Right kidney (tissue), 9 donors: ENCODE data around the gene ZNF274.
A peak's percentile ranks its signal among the peaks of the same experiment; 100 is the strongest.
"Not testable (repeated sequence)": the region's sequence is repeated elsewhere in the genome, so short reads cannot be mapped to it uniquely, and the experiment has no call there.

Source experiments
- DNase-seq: peaks from one replicate; pipeline ENCODE4 v3.0.0-alpha.2; 2016
- long read RNA-seq, 8 donors: transcript quantifications; one replicate each; lab custom pipeline, GENCODE V29; 2026

ZNF274 gene
- long read RNA-seq, donor 1, full-length matches to known transcripts = 6 of 6 reads
- long read RNA-seq, donor 1, partial matches to known transcripts = 0 of 6 reads
- long read RNA-seq, donor 1, other reads (novel, unspliced or antisense) = 0 of 6 reads
- long read RNA-seq, donor 2, partial matches to known transcripts = 0 of 6 reads
- long read RNA-seq, donor 2, other reads (novel, unspliced or antisense) = 6 of 6 reads
- long read RNA-seq, donor 3, full-length matches to known transcripts = 3 of 3 reads
- long read RNA-seq, donor 3, partial matches to known transcripts = 0 of 3 reads
- long read RNA-seq, donor 3, other reads (novel, unspliced or antisense) = 0 of 3 reads
- long read RNA-seq, donor 4, full-length matches to known transcripts = 5 of 5 reads
- long read RNA-seq, donor 4, partial matches to known transcripts = 0 of 5 reads
- long read RNA-seq, donor 4, other reads (novel, unspliced or antisense) = 0 of 5 reads
- long read RNA-seq, donor 5, full-length matches to known transcripts = 3 of 8 reads
- long read RNA-seq, donor 5, partial matches to known transcripts = 5 of 8 reads
- long read RNA-seq, donor 5, other reads (novel, unspliced or antisense) = 0 of 8 reads
- long read RNA-seq, donor 6, partial matches to known transcripts = 5 of 5 reads
- long read RNA-seq, donor 6, other reads (novel, unspliced or antisense) = 0 of 5 reads
- long read RNA-seq, donor 7, full-length matches to known transcripts = 6 of 15 reads
- long read RNA-seq, donor 7, partial matches to known transcripts = 9 of 15 reads
- long read RNA-seq, donor 7, other reads (novel, unspliced or antisense) = 0 of 15 reads
- long read RNA-seq, donor 8, partial matches to known transcripts = 0 of 5 reads
- long read RNA-seq, donor 8, other reads (novel, unspliced or antisense) = 0 of 5 reads

- DNase-seq = peak; percentile 94
Measured at GRCh38 chr19:58182989-58183816, at the start of gene ZNF274. Gene ZNF274, plus strand, starts transcription at chr19:58183061. Its CDS starts 905 bp downstream, at chr19:58183966.

GRCh38 chr19:58134244-58134643 is 48.6 kb upstream of the ZNF274 start:
- no peak for DNase-seq

GRCh38 chr19:58145849-58146248 is 37.0 kb upstream of the ZNF274 start:
- DNase-seq = no peak

- not testable (repeated sequence) for DNase-seq
Measured at GRCh38 chr19:58147475-58147874, 35.4 kb upstream of the ZNF274 start.

DNA sequence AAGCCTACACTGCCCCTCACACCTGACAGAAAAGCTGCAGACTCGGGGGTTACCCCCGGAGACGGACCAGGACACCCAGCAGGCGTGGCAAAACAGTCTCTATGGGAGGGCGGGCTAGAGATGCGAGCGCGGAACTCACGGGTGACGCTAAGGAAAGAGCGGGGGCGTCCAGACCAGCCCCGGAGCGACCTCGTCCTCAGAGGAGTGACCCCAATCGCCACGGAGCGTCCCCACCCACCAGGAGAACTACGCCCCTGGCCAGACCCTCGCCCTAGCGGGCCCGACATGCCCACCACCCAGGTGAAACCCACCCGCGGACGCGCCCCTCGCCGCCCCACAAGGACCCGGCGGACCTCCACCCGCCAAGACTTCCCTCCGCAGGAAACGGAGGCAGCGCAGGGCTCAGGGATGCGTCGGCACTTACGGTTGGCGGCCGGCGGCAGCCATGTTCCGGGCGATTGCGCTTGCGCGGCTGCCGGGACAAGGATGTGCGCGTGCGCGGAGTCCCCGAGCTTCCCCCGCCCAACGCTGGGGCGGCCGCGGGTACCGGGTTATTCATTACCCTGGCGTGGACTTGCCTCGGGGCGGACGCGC is 32.4 kb upstream of the ZNF274 start, which contains the start of gene ZNF329:
ZNF329 (minus strand) TSS at position 462 of the 594 bp plus-strand sequence. CDS start 21,286 bp downstream, outside the sequence.
- DNase-seq = peak; percentile 87

DNA sequence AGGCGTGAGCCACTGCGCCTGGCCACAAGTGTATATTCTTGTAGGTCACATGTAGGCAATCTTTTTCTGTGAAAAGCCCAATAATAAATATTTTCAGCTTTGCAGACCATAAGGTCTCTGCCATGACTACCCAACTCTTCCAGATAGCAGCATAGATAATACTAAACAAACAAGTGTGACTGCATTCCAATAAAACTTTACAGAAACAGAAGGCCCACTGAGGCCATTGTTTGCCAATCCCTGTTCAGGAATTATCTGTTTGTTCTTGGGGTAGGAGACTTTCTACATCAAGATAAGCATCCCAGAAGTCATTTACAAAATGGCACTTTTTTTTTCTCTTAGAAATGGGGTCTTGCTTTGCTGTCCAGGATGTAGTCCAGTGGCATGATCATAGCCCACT is 29.5 kb upstream of the ZNF274 start:
- no peak for DNase-seq

DNA sequence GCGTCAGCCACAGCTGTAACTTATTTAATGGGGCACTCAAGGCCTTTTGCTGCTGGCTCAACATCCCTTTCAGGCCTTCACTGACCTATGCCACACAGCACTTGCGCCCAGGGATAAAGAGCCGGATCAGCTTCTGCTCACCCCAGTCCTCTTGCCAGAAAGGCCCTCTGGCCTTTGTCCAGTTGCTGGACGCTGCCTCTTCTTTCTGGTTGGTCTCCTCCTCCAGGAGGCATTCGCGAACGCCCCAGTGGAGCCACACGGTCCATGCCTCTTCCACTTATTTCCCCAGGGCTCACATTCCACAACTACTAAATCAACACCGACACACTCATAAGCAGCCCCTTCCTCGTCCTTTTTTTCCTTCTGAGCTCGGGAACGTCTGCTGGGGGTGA is 28.6 kb upstream of the ZNF274 start:
- DNase-seq = no peak

GRCh38 chr19:58154679-58155648 is 27.9 kb upstream of the ZNF274 start:
- peak; percentile 99 for DNase-seq

DNA sequence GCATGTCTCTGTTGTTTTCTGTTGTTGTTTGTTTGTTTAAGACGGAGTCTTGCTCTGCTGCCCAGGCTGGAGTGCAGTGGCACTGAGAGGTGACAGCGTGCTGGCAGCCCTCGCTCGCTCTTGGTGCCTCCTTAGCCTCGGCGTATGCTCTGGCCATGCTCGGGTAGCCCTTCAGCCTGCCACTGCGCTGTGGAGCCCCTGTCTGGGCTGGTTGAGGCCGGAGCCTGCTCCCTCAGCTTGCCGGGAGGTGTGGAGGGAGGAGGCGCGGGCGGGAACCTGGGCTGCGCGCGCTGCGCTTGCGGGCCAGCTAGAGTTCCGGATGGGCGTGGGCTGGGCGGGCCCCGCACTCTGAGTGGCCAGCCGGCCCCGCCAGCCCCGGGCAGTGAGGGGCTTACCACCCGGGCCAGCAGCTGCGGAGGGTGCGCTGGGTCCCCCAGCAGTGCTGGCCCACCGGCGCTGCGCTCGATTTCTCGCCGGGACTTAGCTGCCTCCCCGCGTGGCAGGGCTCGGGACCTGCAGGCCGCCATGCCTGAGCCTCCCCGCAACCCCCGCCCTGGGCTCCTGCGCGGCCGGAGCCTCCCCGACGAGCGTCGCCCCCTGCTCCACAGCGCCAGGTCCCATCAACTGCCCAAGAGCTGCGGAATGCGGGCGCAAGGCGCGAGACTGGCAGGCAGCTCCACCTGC is 25.7 kb upstream of the ZNF274 start:
- no peak for DNase-seq

DNA sequence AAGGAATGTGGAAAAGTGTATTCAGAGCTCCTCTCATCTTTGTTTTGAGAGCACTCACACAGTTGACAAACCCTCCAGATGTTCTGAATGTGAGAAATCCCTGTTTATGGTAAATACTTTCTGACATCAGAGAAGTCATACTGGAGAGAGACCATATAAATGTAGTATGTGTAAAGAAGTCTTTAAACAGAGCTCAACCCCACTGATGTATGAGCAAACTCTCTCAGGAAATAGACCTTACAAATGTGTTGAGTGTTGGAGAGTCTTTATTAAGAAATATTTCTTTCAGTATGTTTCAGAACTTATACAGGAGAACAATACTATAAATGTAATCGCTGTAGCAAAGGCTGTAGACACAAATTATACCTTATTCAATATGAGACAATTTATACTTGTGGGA is 16.6 kb upstream of the ZNF274 start:
- DNase-seq = no peak

GRCh38 chr19:58166708-58167280 is 16.1 kb upstream of the ZNF274 start:
- no peak for DNase-seq

- DNase-seq = no peak
Measured at GRCh38 chr19:58170860-58171259, 12.0 kb upstream of the ZNF274 start.

DNA sequence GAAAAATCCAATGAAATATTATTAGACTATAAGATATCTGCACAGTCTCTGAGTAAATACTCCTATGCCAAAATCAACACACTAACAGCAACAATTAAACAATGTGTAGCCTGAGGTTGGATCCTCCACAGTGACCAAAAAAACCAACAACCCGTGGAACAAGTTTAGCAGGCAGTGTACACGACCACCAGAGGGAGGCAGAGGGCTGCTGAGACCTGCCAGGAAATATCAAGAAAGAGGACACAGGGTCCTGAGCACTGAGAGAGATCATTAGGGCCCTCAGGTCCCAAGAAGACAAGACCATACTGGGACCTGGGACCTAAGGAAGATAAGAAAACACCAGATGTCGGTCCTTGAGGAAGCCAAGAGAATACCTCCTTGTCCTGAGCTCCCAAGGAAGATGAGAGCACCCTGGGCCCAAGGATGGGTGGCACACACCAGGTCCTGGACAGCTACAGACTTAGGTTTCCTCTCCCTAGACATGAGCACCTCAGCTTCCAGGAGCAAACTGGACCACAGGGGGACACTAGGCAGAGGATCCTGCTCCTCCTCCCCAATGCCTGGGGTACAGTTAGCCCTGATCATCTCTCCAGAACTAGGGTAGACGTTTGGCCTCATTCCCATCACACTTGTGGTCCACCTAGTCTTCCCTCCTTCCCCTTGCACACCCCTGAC is 822 bp upstream of the ZNF274 start:
- peak; percentile 11 for DNase-seq

- peak; percentile 16 for DNase-seq
Measured at GRCh38 chr19:58182577-58182988, 278 bp upstream of the ZNF274 start.

GRCh38 chr19:58183817-58184215 is 955 bp downstream of the ZNF274 start:
- DNase-seq = no peak

GRCh38 chr19:58196901-58197616 is 14.2 kb downstream of the ZNF274 start:
- DNase-seq = peak; percentile 41

DNA sequence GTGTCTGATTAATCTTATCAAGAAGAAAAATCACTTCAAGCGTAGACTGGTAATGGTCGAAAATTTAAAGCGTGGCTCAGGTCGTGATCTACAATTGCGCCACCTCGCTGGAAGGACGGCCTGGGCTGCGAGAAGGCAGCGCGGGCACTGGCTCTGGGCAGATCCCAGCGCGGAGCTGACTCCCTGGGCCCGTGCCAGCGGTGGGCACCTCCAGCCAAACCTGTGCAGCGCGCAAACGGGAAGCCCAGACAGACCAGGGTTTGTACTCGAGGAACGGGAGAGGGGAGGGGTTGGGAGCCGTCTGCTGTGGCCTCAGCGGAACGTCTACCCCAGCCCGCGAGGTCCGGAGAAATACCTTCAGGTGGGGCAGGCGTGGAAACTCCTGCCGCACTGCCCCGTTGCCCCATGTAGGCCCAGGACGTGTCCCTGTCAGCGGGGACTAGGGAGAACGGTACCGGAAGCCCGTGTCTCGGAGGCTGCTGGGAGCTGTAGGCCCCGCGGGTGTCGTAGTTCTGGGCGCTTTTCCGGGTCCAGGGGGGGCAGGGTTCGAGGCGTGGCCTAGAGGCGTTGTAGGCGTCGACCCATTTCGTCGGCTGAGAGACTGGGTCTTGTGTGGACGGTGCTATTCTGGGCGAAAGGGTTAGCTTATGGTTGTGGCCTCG is 21.1 kb downstream of the ZNF274 start:
- peak; percentile 43 for DNase-seq

GRCh38 chr19:58204566-58204965 is 21.7 kb downstream of the ZNF274 start:
- no peak for DNase-seq
